HG03103 (cell line): ENCODE measurements around the gene RSPH9.

ENCODE experiments used
- ATAC-seq: cut with Tn5 transposase; IDR thresholded peaks from one replicate; pipeline ENCODE4 v1.9.1; 2021; ENCODE audit warnings: low read depth; ENCODE audit not compliant: unreplicated experiment

RSPH9 gene

GRCh38 chr6:43707767-43708166 is 62.9 kb downstream of the RSPH9 start:
- ATAC-seq: no peak

- ATAC-seq: no peak
Observed at GRCh38 chr6:43708860-43709653, 64.2 kb downstream of the RSPH9 start.

GRCh38 chr6:43709654-43710303 is 64.9 kb downstream of the RSPH9 start:
- ATAC-seq: no peak

- ATAC-seq: no peak
Observed at GRCh38 chr6:43710576-43710975, 65.7 kb downstream of the RSPH9 start.

GRCh38 chr6:43712579-43712978 is 67.7 kb downstream of the RSPH9 start:
- no peak for ATAC-seq

- no peak for ATAC-seq
Observed at GRCh38 chr6:43713643-43714310, 68.9 kb downstream of the RSPH9 start.

GRCh38 chr6:43714311-43715055 is 69.6 kb downstream of the RSPH9 start:
- peak; percentile 25 for ATAC-seq

- peak; percentile 72 for ATAC-seq
Observed at GRCh38 chr6:43715056-43715788, 70.4 kb downstream of the RSPH9 start.

- ATAC-seq: no peak
Observed at GRCh38 chr6:43716099-43716498, 71.3 kb downstream of the RSPH9 start.

GRCh38 chr6:43717389-43717788 is 72.6 kb downstream of the RSPH9 start:
- ATAC-seq: no peak

- no peak for ATAC-seq
Observed at GRCh38 chr6:43717822-43718221, 73.0 kb downstream of the RSPH9 start.

GRCh38 chr6:43718387-43719105 is 73.7 kb downstream of the RSPH9 start:
- no peak for ATAC-seq

GRCh38 chr6:43719511-43719910 is 74.7 kb downstream of the RSPH9 start:
- no peak for ATAC-seq

- ATAC-seq: no peak
Observed at GRCh38 chr6:43720999-43721398, 76.2 kb downstream of the RSPH9 start.
